Measurements from ENCODE around the gene NKIRAS2.

DNA sequence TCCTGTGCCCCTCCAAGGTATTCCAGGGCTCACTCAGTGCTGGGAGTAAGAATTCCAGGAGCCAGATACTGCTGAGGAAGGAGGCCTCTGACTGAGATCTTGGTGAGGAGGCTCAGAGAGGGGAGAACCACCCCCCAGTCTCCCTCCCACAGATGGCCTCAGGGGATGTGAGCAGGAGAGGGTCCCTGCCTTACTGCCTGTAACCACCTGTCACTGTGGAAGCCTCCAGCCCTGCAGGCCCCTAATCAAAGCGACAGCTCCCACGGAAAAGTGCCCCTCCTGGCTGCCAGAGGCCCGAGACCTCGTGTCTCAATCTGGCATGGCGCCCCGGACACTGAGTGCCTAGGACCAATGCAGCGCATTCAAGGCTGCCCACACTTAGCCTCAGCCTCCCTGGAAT is 38.2 kb downstream of the NKIRAS2 start:
- TF ChIP-seq, protein P1, sequence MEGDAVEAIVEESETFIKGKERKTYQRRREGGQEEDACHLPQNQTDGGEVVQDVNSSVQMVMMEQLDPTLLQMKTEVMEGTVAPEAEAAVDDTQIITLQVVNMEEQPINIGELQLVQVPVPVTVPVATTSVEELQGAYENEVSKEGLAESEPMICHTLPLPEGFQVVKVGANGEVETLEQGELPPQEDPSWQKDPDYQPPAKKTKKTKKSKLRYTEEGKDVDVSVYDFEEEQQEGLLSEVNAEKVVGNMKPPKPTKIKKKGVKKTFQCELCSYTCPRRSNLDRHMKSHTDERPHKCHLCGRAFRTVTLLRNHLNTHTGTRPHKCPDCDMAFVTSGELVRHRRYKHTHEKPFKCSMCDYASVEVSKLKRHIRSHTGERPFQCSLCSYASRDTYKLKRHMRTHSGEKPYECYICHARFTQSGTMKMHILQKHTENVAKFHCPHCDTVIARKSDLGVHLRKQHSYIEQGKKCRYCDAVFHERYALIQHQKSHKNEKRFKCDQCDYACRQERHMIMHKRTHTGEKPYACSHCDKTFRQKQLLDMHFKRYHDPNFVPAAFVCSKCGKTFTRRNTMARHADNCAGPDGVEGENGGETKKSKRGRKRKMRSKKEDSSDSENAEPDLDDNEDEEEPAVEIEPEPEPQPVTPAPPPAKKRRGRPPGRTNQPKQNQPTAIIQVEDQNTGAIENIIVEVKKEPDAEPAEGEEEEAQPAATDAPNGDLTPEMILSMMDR (conservative IDR thresholded peaks at IDR 0.05 in 1 of 2, IDR thresholded peaks at IDR 0.05 in 1 of 2; ENCODE audit: low read depth in 1 of 2, low read length in 2 of 2) = no peak
- TF ChIP-seq EZH2 (IDR thresholded peaks at IDR 0.05; ENCODE audit: low read length, missing control alignments) = no peak
